Trophoblast cell (in vitro differentiated cells and primary cell): ENCODE measurements around the gene VEPH1.
A peak's percentile ranks its signal among the peaks of the same experiment; 100 is the strongest.

Experiments
- DNase-seq, 2 donors: peaks; one replicate each; pipeline ENCODE4 v3.0.0-alpha.2; 2016
- H2AFZ ChIP-seq: 2 replicates; pipeline ENCODE4 v1.6.1; 2013; ENCODE audit warnings: low read length, moderate library complexity, mild to moderate bottlenecking; ENCODE audit not compliant: insufficient read depth, poor library complexity
- H2AK5ac ChIP-seq: 2 replicates; pipeline ENCODE4 v1.6.1; 2013; ENCODE audit warnings: mild to moderate bottlenecking, low read length
- H2BK120ac ChIP-seq: 2 replicates; pipeline ENCODE4 v1.6.1; 2013; ENCODE audit warnings: low read length, mild to moderate bottlenecking, moderate library complexity; ENCODE audit not compliant: insufficient read depth, poor library complexity
- H2BK12ac ChIP-seq: 2 replicates; pipeline ENCODE4 v1.6.1; 2013; ENCODE audit warnings: mild to moderate bottlenecking, low read length, moderate library complexity
- H2BK5ac ChIP-seq: 2 replicates; pipeline ENCODE4 v1.6.1; 2013; ENCODE audit warnings: low read length, low read depth, moderate library complexity, mild to moderate bottlenecking; ENCODE audit not compliant: poor library complexity
- H3K14ac ChIP-seq: 2 replicates; pipeline ENCODE4 v1.6.1; 2013; ENCODE audit warnings: mild to moderate bottlenecking, low read length
- H3K18ac ChIP-seq: 2 replicates; pipeline ENCODE4 v1.6.1; 2013; ENCODE audit warnings: mild to moderate bottlenecking, low read length
- H3K23ac ChIP-seq: 2 replicates; pipeline ENCODE4 v1.6.1; 2013; ENCODE audit warnings: low read length
- H3K27ac ChIP-seq: 2 replicates; pipeline ENCODE4 v1.5.1; 2013; ENCODE audit warnings: low read depth, mild to moderate bottlenecking, inconsistent platforms, low read length, moderate library complexity
- H3K27me3 ChIP-seq: 2 replicates; pipeline ENCODE4 v1.6.1; 2013; ENCODE audit warnings: inconsistent platforms, mild to moderate bottlenecking, low read length, moderate library complexity; ENCODE audit not compliant: insufficient read depth
- H3K36me3 ChIP-seq, 2 experiments: 1 replicate in 1 of 2; 2 replicates in 1 of 2; pipeline ENCODE4 v1.6.1; 2013; ENCODE audit warnings: low read length in 2 of 2, mild to moderate bottlenecking in 2 of 2, moderate library complexity in 1 of 2; ENCODE audit not compliant: insufficient read depth in 2 of 2, control insufficient read depth in 1 of 2
- H3K4ac ChIP-seq: 2 replicates; pipeline ENCODE4 v1.6.1; 2013; ENCODE audit warnings: low read depth, mild to moderate bottlenecking, low read length, moderate library complexity
- H3K4me1 ChIP-seq, 2 experiments: 1 replicate in 1 of 2; 2 replicates in 1 of 2; pipeline ENCODE4 v1.6.1; 2013; ENCODE audit warnings: low read length in 2 of 2, mild to moderate bottlenecking in 2 of 2, moderate library complexity in 1 of 2; ENCODE audit not compliant: insufficient read depth in 2 of 2, control insufficient read depth in 1 of 2
- H3K4me2 ChIP-seq: 2 replicates; pipeline ENCODE4 v1.6.1; 2013; ENCODE audit warnings: inconsistent platforms, mild to moderate bottlenecking, low read length, moderate library complexity
- H3K4me3 ChIP-seq: 2 replicates; pipeline ENCODE4 v1.5.1; 2013; ENCODE audit warnings: mild to moderate bottlenecking, low read depth, low read length, inconsistent platforms
- H3K79me1 ChIP-seq: one replicate; pipeline ENCODE4 v1.6.1; 2013; ENCODE audit warnings: low read length
- H3K79me2 ChIP-seq: 2 replicates; pipeline ENCODE4 v1.6.1; 2013; ENCODE audit warnings: low read length, mild to moderate bottlenecking; ENCODE audit not compliant: control insufficient read depth, insufficient read depth, poor library complexity
- H3K9ac ChIP-seq: 2 replicates; pipeline ENCODE4 v1.6.1; 2013; ENCODE audit warnings: mild to moderate bottlenecking, low read length
- H3K9me3 ChIP-seq: 2 replicates; pipeline ENCODE4 v1.6.1; 2013; ENCODE audit warnings: low read depth, mild to moderate bottlenecking, control low read depth, inconsistent platforms, low read length; ENCODE audit not compliant: insufficient read depth
- H4K12ac ChIP-seq: 2 replicates; pipeline ENCODE4 v1.6.1; 2013; ENCODE audit warnings: low read depth, mild to moderate bottlenecking, low read length, moderate library complexity
- H4K8ac ChIP-seq: 2 replicates; pipeline ENCODE4 v1.6.1; 2013; ENCODE audit warnings: low read depth, mild to moderate bottlenecking, low read length, moderate library complexity
- H4K91ac ChIP-seq: one replicate; pipeline ENCODE4 v1.6.1; 2013; ENCODE audit warnings: low read depth, mild to moderate bottlenecking, low read length, moderate library complexity
- WGBS: extraction: QIAGEN DNeasy Blood & Tissue Kit; methylation state at CpG from one replicate; pipeline ENCODE4 v1.1.7; 2013; ENCODE audit warnings: missing lambda C conversion rate; ENCODE audit not compliant: insufficient read length, insufficient coverage; ENCODE audit errors: extremely low coverage; 5-methylcytosine and 5-hydroxymethylcytosine counted together

The VEPH1 gene

DNA sequence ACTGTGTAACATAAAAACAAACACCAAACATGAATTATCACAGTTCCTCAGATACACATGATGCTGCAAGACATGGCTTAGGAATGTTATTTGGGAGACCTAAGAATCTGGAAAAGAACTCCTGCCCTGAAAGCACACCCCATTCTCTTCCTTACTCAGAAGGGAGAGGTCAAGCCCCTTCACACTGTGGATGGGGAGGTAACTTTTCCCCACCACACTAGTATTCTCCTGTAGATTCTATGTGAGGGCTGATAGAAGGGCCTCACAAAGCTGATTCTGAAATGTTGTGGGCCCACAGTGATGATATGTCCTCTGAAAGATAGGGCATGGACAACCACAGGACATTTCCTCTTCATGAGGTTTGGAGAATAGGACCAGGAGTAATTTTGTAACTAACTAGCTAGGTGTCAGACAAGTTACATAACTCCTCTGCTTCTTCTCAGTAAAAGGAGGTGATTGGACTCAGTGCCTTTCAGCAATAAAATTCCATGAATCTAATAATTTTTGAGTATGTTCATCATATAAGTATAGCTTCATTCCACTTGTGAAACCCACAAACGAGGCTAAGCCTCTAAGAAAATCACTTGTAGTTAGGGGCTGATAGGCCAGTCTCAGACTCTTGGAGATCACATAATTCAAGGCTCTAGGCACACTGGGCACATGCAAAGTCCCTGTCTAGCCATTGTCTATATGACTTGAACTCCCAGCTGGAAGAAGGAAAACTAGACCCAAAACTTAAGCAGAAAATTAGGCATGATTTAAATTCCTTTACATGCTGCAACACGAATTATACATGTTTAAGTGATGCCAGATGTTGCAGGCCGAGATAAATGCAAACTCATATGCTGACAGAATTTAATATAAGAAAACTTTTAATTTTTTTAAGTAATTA is 59.1 kb downstream of the VEPH1 start:
- Histone ChIP-seq H3K36me3 (no peaks in the 10 kb centered on the region), H2BK12ac (no peak overlapping the region), H2AFZ (no peak overlapping the region), H3K9ac (no peak overlapping the region), H3K9me3 (no peaks in the 10 kb centered on the region), H2BK5ac (no peak overlapping the region), H3K4me2 (no peak overlapping the region), H3K4me3 (no peak overlapping the region), H3K4me1 (no peaks in the 10 kb centered on the region), H3K23ac (no peak overlapping the region), H3K18ac (no peak overlapping the region), H3K27ac (no peak overlapping the region), H3K4ac (no peak overlapping the region), H4K12ac (no peak overlapping the region), H3K79me1 (no peaks in the 10 kb centered on the region), H4K8ac (no peak overlapping the region), H3K14ac (no peak overlapping the region), H4K91ac (no peak overlapping the region), H3K27me3 (no peaks in the 10 kb centered on the region), H3K79me2 (no peaks in the 10 kb centered on the region), H2AK5ac (no peak overlapping the region), H2BK120ac (no peak overlapping the region)
- no CpG with 5 or more reads among the region's 3 CpGs for WGBS
- DNase-seq: no peak

DNA sequence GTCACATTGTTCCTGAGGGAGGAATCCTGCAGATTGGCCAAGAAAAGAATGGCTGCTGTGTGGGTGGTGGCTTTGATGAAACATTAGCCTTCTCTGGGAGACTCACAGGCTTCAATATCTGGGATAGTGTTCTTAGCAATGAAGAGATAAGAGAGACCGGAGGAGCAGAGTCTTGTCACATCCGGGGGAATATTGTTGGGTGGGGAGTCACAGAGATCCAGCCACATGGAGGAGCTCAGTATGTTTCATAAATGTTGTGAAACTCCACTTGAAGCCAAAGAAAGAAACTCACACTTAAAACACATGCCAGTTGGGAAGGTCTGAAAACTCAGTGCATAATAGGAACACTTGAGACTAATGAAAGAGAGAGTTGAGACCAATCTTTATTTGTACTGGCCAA is 60.5 kb downstream of the VEPH1 start:
- Histone ChIP-seq H4K12ac (no peak overlapping the region), H3K79me1 (no peaks in the 10 kb centered on the region), H3K18ac (no peak overlapping the region), H4K8ac (no peak overlapping the region), H2AK5ac (no peak overlapping the region), H3K9ac (no peak overlapping the region), H2BK5ac (no peak overlapping the region), H3K79me2 (peaks cover 2% of the 10 kb centered on the region), H3K4ac (no peak overlapping the region), H2BK120ac (no peak overlapping the region), H3K4me3 (no peak overlapping the region), H3K27ac (no peak overlapping the region), H3K23ac (no peak overlapping the region), H2AFZ (no peak overlapping the region), H3K9me3 (no peaks in the 10 kb centered on the region), H3K14ac (no peak overlapping the region), H3K36me3 (no peaks in the 10 kb centered on the region), H3K27me3 (peaks cover 5% of the 10 kb centered on the region), H3K4me2 (no peak overlapping the region), H4K91ac (no peak overlapping the region), H2BK12ac (no peak overlapping the region), H3K4me1 (peaks cover 0 to 6% of the 10 kb centered on the region in 2 experiments)
- no peak for DNase-seq
- WGBS: no CpG with 5 or more reads among the region's 2 CpGs

DNA sequence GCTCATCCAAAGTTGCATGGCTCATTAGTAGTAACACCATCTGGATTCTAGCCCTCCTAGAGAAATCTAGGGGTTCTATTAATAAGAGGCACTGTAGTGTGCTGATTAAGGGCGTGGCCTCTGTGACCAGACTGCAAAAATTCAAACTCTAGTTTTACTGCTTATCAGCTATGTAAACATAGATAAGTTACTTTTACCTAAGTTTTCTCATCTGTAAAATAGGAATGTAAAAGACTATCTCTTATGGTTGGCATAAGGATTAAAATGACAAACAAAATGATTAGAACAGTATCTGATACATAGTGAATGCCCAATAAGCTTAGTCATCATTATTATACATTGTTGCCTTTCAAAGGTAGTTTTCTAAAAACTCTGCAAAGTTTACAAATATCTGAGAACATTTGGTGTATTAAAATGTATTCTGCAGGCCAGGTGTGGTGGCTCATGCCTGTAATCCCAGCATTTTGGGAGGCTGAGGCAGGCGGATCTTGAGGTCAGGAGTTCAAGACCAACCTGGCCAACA is 62.1 kb downstream of the VEPH1 start:
- DNase-seq: no peak
- Histone ChIP-seq H2AFZ (no peak overlapping the region), H4K12ac (no peak overlapping the region), H2AK5ac (no peak overlapping the region), H3K9me3 (no peaks in the 10 kb centered on the region), H4K91ac (no peak overlapping the region), H3K79me1 (no peaks in the 10 kb centered on the region), H4K8ac (no peak overlapping the region), H3K4me2 (no peak overlapping the region), H3K23ac (no peak overlapping the region), H3K14ac (no peak overlapping the region), H3K18ac (no peak overlapping the region), H3K9ac (no peak overlapping the region), H2BK12ac (no peak overlapping the region), H2BK120ac (no peak overlapping the region), H3K27me3 (peaks cover 17% of the 10 kb centered on the region), H3K4me3 (no peak overlapping the region), H3K27ac (no peak overlapping the region), H3K4ac (no peak overlapping the region), H3K36me3 (no peaks in the 10 kb centered on the region), H3K4me1 (peaks cover 3 to 6% of the 10 kb centered on the region in 2 experiments), H3K79me2 (peaks cover 2% of the 10 kb centered on the region), H2BK5ac (no peak overlapping the region)
- WGBS: no CpG with 5 or more reads among the region's 2 CpGs

DNA sequence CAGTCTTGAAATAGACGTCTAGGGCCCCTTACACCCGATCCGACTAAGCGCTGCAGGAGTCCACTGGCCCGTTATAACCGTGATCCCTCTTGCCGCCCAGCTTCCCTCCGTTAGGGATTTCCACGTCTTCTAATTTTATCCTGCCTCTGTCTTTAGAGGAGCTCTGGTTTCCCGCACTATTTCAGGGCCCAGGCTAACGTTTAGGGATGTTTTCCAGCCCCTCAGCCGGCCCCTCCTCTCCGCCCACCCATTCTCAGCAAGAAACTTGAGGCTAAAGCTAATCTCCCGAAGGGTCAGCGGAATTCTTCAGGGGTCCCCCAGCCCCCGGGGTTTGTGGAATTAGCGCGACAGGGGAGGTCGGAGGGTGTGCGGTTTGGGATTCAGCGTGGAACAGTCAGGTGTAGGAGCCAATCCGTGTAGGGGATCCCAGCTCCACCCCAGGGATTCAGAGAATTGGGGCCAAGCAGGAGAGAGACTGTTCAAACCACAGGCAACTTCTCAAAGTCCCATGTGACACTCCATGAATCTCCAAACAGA is 65.0 kb downstream of the VEPH1 start:
- no peak for DNase-seq
- H3K79me2 ChIP-seq: peaks cover 2% of the 10 kb centered on the region
- H2AFZ ChIP-seq: peak overlapping the region; percentile 42
- H3K4me1 ChIP-seq: peaks cover 3 to 6% of the 10 kb centered on the region in 2 experiments
- H3K27ac ChIP-seq: no peak overlapping the region
- H3K4ac ChIP-seq: no peak overlapping the region
- no peaks in the 10 kb centered on the region for H3K36me3 ChIP-seq
- no peak overlapping the region for H2AK5ac ChIP-seq
- H3K27me3 ChIP-seq: peaks cover 17% of the 10 kb centered on the region
- H4K91ac ChIP-seq: no peak overlapping the region
- peak overlapping the region; percentile 87 for H3K4me2 ChIP-seq
- no peak overlapping the region for H2BK5ac ChIP-seq
- peak overlapping the region; percentile 69 for H3K4me3 ChIP-seq
- H2BK12ac ChIP-seq: no peak overlapping the region
- WGBS: no CpG with 5 or more reads among the region's 22 CpGs
- H3K79me1 ChIP-seq: no peaks in the 10 kb centered on the region
- no peaks in the 10 kb centered on the region for H3K9me3 ChIP-seq
- H4K8ac ChIP-seq: no peak overlapping the region
- no peak overlapping the region for H2BK120ac ChIP-seq
- H3K18ac ChIP-seq: no peak overlapping the region
- H3K9ac ChIP-seq: no peak overlapping the region
- H3K14ac ChIP-seq: no peak overlapping the region
- H3K23ac ChIP-seq: no peak overlapping the region
- no peak overlapping the region for H4K12ac ChIP-seq
